Activated T-helper 17 cell treated with anti-CD3 and anti-CD28 coated beads, Interleukin-2, amount 50 U/mL, for 72 hours (primary cell): ENCODE data around the gene HDHD3. TPM values are rescaled to one million over a fixed set of nuclear protein-coding genes. Genes with fewer than 3 reads are reported as not detected.
A peak's percentile ranks its signal among the peaks of the same experiment; 100 is the strongest.

Experiments used
- ATAC-seq: fragments of 150-1000 bp; cut with Tn5 transposase; replicated peaks from 2 replicates; pipeline ENCODE4 v1.10.0; 2021; ENCODE audit warnings: mild to moderate bottlenecking, moderate library complexity
- H3K27ac Mint-ChIP-seq: one replicate; pipeline ENCODE4 v1.8.0; 2022; ENCODE audit warnings: mixed read lengths
- H3K27me3 Mint-ChIP-seq: one replicate; pipeline ENCODE4 v1.8.0; 2022; ENCODE audit warnings: mixed read lengths
- H3K36me3 Mint-ChIP-seq: one replicate; pipeline ENCODE4 v1.8.0; 2022; ENCODE audit warnings: low read depth, mild to moderate bottlenecking, mixed read lengths
- H3K4me1 Mint-ChIP-seq: one replicate; pipeline ENCODE4 v1.8.0; 2022; ENCODE audit warnings: mixed read lengths
- H3K4me3 Mint-ChIP-seq: one replicate; pipeline ENCODE4 v1.8.0; 2022; ENCODE audit warnings: mild to moderate bottlenecking, mixed read lengths
- H3K9me3 Mint-ChIP-seq: one replicate; pipeline ENCODE4 v1.8.0; 2022; ENCODE audit warnings: mixed read lengths
- total RNA-seq, 2 donors: library from RNA; stranded (reverse); gene quantifications; one replicate each; pipeline ENCODE4 v1.2.3, GENCODE V29; 2022

Gene HDHD3
- total RNA-seq, 2 donors from 2014 or later, result 15.2 to 19.4 TPM

DNA sequence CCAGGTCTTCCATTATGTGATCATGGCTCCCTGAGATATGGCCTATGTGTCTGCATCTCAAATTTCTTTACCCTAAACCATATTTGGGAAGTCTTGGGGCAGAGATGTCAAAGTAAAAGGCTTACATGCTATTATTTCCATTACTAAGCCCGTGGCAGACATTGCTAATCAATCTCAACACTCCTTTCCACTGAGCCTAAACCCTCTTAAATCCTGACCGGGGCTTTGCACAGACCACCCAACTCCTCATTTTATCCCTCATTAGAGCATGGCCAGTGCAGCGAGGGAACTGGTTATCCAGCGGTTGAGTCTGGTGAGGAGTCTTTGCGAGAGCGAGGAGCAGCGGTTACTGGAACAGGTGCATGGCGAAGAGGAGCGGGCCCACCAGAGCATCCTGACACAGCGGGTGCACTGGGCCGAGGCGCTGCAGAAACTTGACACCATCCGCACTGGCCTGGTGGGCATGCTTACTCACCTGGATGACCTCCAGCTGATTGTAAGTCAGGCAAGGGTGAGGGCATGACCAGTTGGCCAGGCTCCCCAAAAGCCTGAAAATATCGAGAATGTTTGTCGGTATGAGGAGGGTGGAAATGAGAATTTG lies 16.4 kb downstream of the HDHD3 start:
- Mint-ChIP-seq H3K36me3 (peaks cover 27% of the 10 kb centered on the region), H3K4me1 (peaks cover 19% of the 10 kb centered on the region), H3K27me3 (peaks cover 7% of the 10 kb centered on the region), H3K4me3 (no peak overlapping the region), H3K27ac (no peak overlapping the region), H3K9me3 (no peaks in the 10 kb centered on the region)
- ATAC-seq, result no peak

DNA sequence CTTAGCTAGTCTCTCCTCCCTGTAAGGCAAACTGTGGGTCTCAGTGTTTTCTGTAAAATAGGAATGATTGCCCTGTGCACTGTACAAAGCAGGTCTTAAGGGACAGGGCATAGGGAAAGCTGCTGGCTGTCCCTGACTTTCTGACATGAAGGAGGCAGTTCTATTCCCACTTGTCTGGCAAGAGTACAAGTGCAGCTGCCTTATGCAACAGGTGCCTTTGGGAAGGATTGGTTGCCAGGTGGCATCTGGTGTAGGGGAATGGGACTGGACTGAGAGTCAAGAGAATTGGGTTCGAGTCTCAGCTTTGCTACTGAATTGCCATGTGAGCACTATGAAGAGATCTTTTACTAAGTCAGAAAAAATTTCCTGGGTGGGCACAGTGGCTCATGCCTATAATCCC lies 17.4 kb downstream of the HDHD3 start:
- no peak overlapping the region for H3K27ac Mint-ChIP-seq
- H3K36me3 Mint-ChIP-seq, result peaks cover 32% of the 10 kb centered on the region
- H3K27me3 Mint-ChIP-seq, result peaks cover 7% of the 10 kb centered on the region
- no peak for ATAC-seq
- no peak overlapping the region for H3K4me3 Mint-ChIP-seq
- peaks cover 19% of the 10 kb centered on the region for H3K4me1 Mint-ChIP-seq
- H3K9me3 Mint-ChIP-seq, result no peaks in the 10 kb centered on the region

DNA sequence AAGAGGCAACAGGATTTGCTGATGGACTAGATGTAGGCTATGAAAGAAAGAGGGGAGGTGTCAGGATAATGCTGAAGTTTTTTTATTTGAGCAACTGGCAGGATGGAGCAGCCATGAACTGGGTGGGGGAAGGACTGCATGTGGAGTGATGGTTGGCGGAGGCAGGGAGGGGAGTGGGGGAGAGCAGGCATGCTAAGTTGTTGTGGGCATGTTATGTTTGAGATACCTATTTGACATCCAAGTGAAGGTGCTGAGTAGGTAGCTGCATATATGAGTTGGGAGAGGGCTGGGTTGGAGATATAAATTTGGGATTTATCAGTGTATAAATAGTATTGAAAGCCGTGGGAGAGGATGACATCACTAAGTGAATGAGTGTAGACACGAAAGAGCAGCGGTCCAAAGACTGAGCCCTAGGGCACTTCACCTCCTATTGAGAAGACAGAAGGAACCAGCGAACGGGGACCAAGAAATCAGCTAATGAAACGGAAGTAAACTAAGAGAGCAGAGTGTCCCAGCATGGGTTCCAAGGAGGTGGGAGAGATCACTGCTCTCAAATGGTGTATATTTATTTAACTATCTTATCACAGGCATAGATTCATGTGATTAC lies 20.0 kb downstream of the HDHD3 start:
- Mint-ChIP-seq H3K27ac (no peak overlapping the region), H3K36me3 (peaks cover 34% of the 10 kb centered on the region), H3K4me1 (peaks cover 26% of the 10 kb centered on the region), H3K27me3 (peaks cover 17% of the 10 kb centered on the region), H3K9me3 (no peaks in the 10 kb centered on the region), H3K4me3 (no peak overlapping the region)
- ATAC-seq, result no peak

DNA sequence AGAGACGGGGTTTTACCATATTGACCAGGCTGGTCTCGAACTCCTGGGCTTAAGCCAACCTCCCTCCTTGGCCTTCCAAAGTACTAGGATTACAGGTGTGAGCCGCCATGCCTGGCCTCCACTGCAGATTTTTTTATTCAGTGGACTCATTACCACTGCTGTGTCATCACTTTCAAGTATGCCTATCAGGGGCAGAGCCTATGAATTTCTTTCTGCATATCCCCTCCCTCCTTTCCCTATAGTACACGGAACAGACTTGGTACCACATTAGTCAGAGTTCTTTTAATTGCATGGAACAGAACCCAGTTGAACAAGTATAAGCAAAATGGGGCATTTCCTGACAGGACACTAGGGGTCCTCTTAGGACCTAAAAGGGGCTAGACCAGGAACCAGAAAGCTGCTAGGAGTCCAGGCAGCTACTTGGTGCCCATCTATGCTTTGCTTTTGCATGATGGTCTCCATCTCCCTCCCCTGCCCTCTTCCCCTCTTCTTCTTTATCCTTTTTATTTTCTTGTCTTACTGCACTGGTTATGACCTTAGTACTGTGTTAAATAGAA lies 21.7 kb downstream of the HDHD3 start:
- H3K4me1 Mint-ChIP-seq, result peaks cover 32% of the 10 kb centered on the region
- peaks cover 45% of the 10 kb centered on the region for H3K36me3 Mint-ChIP-seq
- H3K4me3 Mint-ChIP-seq, result no peak overlapping the region
- H3K27me3 Mint-ChIP-seq, result peaks cover 27% of the 10 kb centered on the region
- no peaks in the 10 kb centered on the region for H3K9me3 Mint-ChIP-seq
- ATAC-seq, result no peak
- H3K27ac Mint-ChIP-seq, result no peak overlapping the region

DNA sequence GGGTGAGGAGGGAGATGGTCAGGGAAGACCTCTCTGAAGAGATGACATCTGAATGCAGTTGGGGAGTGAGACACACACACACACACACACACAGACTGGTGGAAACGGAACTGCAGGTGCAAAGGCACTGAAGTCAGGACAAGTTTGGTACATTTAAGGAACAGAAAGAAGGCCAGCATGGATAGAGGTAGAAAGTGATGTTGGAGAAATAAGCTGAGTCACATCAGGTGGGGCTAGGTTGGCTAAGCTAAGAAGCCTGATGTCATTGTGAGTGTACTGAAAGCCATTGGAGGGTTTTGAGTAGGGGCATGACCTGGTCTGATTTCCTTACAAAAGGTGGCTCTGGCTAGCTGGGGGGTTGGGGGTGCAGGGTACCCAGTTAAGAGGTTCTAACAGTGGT lies 24.4 kb downstream of the HDHD3 start:
- peaks cover 35% of the 10 kb centered on the region for H3K4me1 Mint-ChIP-seq
- peaks cover 40% of the 10 kb centered on the region for H3K36me3 Mint-ChIP-seq
- peaks cover 31% of the 10 kb centered on the region for H3K27me3 Mint-ChIP-seq
- H3K9me3 Mint-ChIP-seq, result no peaks in the 10 kb centered on the region
- no peak for ATAC-seq
- peak overlapping the region; percentile 53 for H3K27ac Mint-ChIP-seq
- H3K4me3 Mint-ChIP-seq, result peak overlapping the region; percentile 96

DNA sequence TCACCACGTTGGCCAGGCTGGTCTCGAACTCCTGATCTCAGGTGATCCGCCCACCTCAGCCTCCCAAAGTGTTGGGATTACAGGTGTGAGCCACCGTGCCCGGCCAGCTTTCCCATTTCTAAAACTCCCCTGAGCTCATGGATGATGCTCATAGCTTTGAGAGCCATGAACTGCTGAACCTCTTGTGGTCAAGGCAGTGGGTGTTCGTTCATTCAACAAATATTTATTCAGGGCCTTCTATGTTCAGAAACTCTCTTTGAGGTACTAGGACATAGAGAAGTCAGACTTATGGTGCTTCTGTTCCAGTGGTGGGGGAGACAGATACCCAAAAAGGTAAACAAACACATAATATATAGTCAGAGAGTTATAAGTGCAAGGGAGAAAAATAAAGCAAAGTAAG lies 24.8 kb downstream of the HDHD3 start:
- H3K27ac Mint-ChIP-seq, result peak overlapping the region; percentile 53
- H3K4me3 Mint-ChIP-seq, result peak overlapping the region; percentile 96
- peaks cover 40% of the 10 kb centered on the region for H3K36me3 Mint-ChIP-seq
- H3K27me3 Mint-ChIP-seq, result peaks cover 31% of the 10 kb centered on the region
- H3K4me1 Mint-ChIP-seq, result peaks cover 35% of the 10 kb centered on the region
- H3K9me3 Mint-ChIP-seq, result no peaks in the 10 kb centered on the region
- ATAC-seq, result no peak

DNA sequence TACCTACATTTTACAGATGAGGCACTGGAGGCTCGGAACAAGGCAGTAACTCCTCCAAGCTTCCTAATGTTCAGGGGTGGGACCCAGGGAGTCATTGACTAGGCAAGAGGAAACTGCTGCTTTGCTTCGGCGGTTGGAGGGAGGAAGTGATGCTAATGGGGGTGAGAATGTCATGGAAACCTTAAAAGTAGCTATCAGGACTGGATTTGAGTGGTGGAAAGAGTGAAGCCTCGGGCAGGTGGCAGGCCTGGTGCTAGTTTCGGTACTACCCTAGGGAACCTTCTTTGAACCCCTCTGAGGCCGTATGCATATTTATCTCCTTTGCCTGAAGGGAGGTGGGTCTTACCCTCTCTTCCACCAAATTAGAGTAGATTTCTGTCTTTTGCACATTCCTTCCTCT lies 25.8 kb downstream of the HDHD3 start:
- H3K27me3 Mint-ChIP-seq, result peaks cover 24% of the 10 kb centered on the region
- peak; percentile 60 for ATAC-seq
- H3K9me3 Mint-ChIP-seq, result no peaks in the 10 kb centered on the region
- peak overlapping the region; percentile 96 for H3K4me3 Mint-ChIP-seq
- H3K36me3 Mint-ChIP-seq, result peaks cover 32% of the 10 kb centered on the region
- H3K27ac Mint-ChIP-seq, result peak overlapping the region; percentile 90
- H3K4me1 Mint-ChIP-seq, result peaks cover 28% of the 10 kb centered on the region

DNA sequence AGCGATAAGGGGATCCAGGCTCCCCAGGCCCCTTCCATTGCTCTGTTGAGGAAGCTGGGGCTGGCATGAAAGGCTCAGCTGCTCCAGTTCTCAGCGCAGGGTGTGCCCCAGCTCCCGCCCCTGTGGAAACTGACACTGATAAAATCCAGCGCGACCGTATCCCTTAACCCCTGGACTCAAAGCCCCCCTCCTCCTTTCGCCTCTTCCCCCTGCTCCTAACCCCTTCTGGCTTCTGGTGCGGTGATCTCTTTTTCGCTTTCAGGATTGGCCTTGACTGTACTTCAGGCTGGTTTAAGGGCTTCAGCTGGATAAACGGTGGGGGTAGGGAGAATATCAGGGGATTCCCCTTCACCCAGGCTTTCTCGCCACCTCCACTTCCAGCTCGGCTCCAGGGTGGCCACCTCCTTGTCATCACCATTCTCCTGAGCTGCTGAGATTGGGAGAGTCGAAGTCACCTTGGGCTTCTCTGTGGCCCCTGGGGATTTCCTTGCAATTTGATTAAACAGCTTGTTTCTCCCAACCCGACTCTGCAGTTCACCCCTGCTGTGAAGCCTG lies 26.6 kb downstream of the HDHD3 start:
- peak; percentile 66 for ATAC-seq
- Mint-ChIP-seq H3K36me3 (peaks cover 24% of the 10 kb centered on the region), H3K27ac (peak overlapping the region; percentile 90), H3K4me3 (peak overlapping the region; percentile 96), H3K27me3 (peaks cover 24% of the 10 kb centered on the region), H3K9me3 (no peaks in the 10 kb centered on the region), H3K4me1 (peaks cover 35% of the 10 kb centered on the region)

DNA sequence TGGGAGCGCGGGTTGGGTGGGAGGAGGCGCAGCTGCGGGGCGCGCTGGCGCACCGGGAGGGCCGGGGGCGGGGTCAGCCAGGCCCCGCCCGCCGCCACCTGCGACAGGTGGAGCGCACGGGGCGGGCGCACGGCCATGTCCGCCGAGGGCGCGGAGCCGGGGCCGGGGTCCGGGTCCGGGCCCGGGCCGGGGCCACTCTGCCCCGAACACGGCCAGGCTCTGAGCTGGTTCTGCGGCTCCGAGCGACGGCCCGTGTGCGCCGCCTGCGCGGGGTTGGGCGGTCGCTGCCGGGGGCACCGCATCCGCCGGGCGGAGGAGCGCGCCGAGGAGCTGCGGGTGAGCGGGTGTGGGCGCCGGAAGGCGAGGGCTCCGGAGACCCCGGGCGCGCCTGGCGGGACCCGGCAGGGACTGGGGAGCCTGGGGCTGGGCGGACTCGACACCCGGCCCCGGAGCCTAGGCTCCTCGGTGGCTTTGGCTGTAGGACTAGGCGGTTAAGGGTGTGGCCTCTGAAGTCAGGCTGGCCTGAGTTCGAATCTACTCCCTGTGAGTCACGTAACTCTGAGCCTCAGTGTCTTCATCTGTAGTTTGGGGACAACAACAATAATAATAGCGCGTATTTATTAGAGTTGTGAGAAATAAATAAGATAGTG lies 27.2 kb downstream of the HDHD3 start, which contains the start of gene BSPRY:
Gene BSPRY (plus strand): TSS at position 97 of the 650 bp plus-strand sequence. CDS start 39 bp downstream, at position 136.
- no peaks in the 10 kb centered on the region for H3K9me3 Mint-ChIP-seq
- peak; percentile 63 for ATAC-seq
- H3K4me1 Mint-ChIP-seq, result peaks cover 37% of the 10 kb centered on the region
- H3K36me3 Mint-ChIP-seq, result peaks cover 20% of the 10 kb centered on the region
- H3K27me3 Mint-ChIP-seq, result peaks cover 24% of the 10 kb centered on the region
- peak within 1 kb of the TSS; percentile 96 for H3K4me3 Mint-ChIP-seq
- peak within 1 kb of the TSS; percentile 90 for H3K27ac Mint-ChIP-seq

DNA sequence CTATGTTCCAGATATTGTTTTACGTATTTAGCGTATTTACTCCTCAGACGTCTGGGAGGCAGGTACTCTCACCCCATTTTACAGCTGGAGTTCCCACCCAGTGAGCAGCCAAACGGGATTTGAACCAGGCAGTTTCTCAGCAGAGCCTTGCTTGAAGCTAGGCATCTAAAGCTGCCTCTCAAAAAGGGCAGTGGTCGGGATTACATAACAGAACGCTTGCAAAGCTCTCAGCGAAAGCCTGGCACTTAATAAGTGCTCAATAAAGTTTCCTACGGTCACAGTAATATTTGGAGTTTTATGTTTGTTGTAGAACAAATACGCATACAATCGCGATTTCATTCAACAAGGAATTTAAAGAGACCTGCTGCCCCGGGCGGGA lies 27.7 kb downstream of the HDHD3 start:
- Mint-ChIP-seq H3K4me1 (peaks cover 37% of the 10 kb centered on the region), H3K27ac (no peak overlapping the region), H3K27me3 (peaks cover 24% of the 10 kb centered on the region), H3K9me3 (no peaks in the 10 kb centered on the region), H3K4me3 (peak overlapping the region; percentile 96), H3K36me3 (peaks cover 20% of the 10 kb centered on the region)
- ATAC-seq, result no peak

DNA sequence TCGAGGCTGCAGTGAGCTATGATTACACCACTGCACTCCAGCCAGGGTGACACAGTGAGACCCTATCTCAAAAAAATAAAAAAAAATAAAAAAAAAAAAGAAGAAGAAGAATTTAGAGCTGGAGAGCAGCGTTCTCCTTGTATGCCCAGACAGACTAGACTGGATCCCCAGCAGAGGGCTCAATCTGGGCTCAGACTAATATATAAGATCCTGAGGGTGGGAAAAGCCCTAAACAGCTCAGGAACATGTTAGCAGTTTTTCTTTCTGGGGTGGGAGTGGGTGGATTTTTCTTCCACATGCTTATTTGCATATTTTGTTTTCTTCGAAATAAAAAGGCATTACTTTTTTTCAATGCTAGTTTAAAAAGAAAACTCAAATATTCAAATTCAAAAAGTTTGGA lies 28.3 kb downstream of the HDHD3 start:
- peaks cover 24% of the 10 kb centered on the region for H3K27me3 Mint-ChIP-seq
- peak overlapping the region; percentile 96 for H3K4me3 Mint-ChIP-seq
- no peaks in the 10 kb centered on the region for H3K9me3 Mint-ChIP-seq
- H3K36me3 Mint-ChIP-seq, result peaks cover 20% of the 10 kb centered on the region
- H3K27ac Mint-ChIP-seq, result no peak overlapping the region
- H3K4me1 Mint-ChIP-seq, result peaks cover 37% of the 10 kb centered on the region
- no peak for ATAC-seq

DNA sequence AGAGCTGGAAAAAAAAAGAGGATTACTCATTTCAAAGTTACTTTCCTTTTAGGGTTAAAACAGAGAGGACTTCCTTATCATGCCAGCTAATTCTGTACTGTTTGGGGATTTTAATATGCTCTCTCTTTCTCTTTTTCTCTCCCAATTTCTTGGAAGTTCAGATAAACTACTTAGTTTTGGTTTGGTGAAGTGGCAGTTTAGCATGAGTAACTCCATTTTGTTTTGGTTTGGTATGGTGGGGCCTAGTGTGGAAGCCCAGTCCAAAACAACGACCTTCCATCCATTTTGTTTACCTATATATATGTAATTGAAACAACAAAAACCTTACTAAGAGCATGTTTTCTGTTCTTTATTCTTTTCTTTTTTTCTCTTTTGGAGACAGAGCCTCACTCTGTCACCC lies 31.1 kb downstream of the HDHD3 start:
- Mint-ChIP-seq H3K9me3 (no peaks in the 10 kb centered on the region), H3K36me3 (peaks cover 7% of the 10 kb centered on the region), H3K27ac (peak overlapping the region; percentile 14), H3K27me3 (peaks cover 7% of the 10 kb centered on the region), H3K4me1 (peaks cover 23% of the 10 kb centered on the region), H3K4me3 (peak overlapping the region; percentile 6)
- peak; percentile 5 for ATAC-seq

DNA sequence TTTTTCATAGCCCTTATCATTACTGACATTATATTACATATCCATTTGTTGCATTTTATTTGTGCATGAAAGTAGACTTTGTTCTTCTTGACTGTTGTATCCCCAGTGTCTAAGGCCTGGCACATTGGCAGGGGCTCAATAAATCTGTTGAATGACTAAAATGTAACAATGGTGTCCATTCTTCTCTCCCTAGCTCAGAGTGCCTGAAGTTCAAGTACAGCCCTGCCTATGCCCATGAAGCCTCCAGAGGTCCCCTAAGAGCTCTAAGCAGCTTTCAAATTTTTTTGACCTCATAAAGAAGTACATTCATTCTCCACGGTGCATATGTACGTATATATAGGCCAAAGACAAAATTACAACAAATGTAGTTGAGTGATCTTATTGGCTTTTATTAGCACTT lies 31.6 kb downstream of the HDHD3 start:
- H3K27ac Mint-ChIP-seq, result peak overlapping the region; percentile 14
- H3K27me3 Mint-ChIP-seq, result peaks cover 5% of the 10 kb centered on the region
- peak overlapping the region; percentile 6 for H3K4me3 Mint-ChIP-seq
- no peak for ATAC-seq
- peaks cover 22% of the 10 kb centered on the region for H3K4me1 Mint-ChIP-seq
- peaks cover 2% of the 10 kb centered on the region for H3K36me3 Mint-ChIP-seq
- no peaks in the 10 kb centered on the region for H3K9me3 Mint-ChIP-seq

DNA sequence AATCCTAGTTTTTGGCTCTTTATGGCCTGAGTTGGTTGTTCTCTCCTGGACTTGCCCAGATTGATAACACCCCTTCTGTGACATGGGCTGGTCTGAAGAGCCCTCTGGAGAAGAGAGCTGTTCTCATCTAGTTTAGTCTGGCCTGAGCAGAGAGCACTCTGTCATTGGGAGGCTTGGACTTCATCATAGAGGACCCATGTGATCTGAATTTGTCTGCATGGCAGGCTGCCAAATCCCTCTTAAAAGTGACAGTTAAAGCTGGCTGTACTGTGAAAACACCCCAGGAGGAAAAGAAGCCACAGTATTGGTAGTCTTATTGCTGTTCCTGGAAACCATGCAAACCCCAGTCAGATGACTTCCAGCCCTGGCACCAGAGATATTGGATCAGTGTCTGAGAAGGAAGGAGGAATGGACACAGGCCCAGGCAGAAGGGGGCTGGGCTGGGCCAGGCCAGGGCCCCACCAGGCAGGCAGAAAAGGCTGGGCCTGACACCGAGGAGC lies 33.0 kb downstream of the HDHD3 start:
- Mint-ChIP-seq H3K4me3 (no peak overlapping the region), H3K36me3 (no peaks in the 10 kb centered on the region), H3K4me1 (peaks cover 26% of the 10 kb centered on the region), H3K27ac (peak overlapping the region; percentile 45), H3K9me3 (no peaks in the 10 kb centered on the region), H3K27me3 (no peaks in the 10 kb centered on the region)
- ATAC-seq, result no peak
